A549 (cell line): Measurements from ENCODE around the gene BEX3. TPM values are rescaled to one million over a fixed set of nuclear protein-coding genes. Genes with fewer than 3 reads are reported as not detected.

Source experiments
- ATAC-seq, 2 experiments: fragments of 200-7000 bp in 1 of 2; fragments of >200 bp in 1 of 2; cut with Nextera tagmentation in 1 of 2; cut with Tn5 transposase in 1 of 2; 3 replicates each; pipeline versions ENCODE4 v1.8.0 to v1.9.1; 2018 to 2020; ENCODE audit warnings: mild to moderate bottlenecking in 1 of 2, moderate library complexity in 1 of 2
- CTCF ChIA-PET: fragments of 300-600 bp; sonication (Branson Sonifier 250); formaldehyde crosslinking; extraction: SDS; loops from one replicate; lab custom pipeline; 2021; ENCODE audit warnings: antibody characterized with exemption, inconsistent platforms; lab: Yijun Ruan, JAX
- POLR2A ChIA-PET: fragments of 350-600 bp; formaldehyde crosslinking; extraction: SDS; loops from one replicate; lab custom pipeline; 2021; ENCODE audit warnings: antibody characterized with exemption, inconsistent platforms; lab: Yijun Ruan, JAX
- DNase-seq, 2 experiments: peaks; one replicate each; pipeline versions ENCODE4 v3.0.0 to v3.0.0-alpha.2; 2011 to 2016; ENCODE audit warnings: low read depth in 1 of 2, low spot score in 1 of 2
- FAIRE-seq: peaks from 2 replicates; lab custom pipeline; 2011; peaks lifted over from hg19 to GRCh38; lab: Jason Lieb, UNC
- H3K27ac ChIP-seq, 2 experiments: fragments of >200 bp; sonication (Bioruptor Twin); formaldehyde crosslinking; 3 replicates each; pipeline ENCODE4 v1.5.1; 2016 to 2017
- H3K4me1 ChIP-seq: fragments of >200 bp; sonication (Bioruptor Twin); formaldehyde crosslinking; 3 replicates; pipeline ENCODE4 v1.6.1; 2016
- H3K4me2 ChIP-seq: fragments of >200 bp; sonication (Bioruptor Twin); formaldehyde crosslinking; 3 replicates; pipeline ENCODE4 v1.6.1; 2016
- H3K4me3 ChIP-seq: fragments of >200 bp; sonication (Bioruptor Twin); formaldehyde crosslinking; 3 replicates; pipeline ENCODE4 v1.5.1; 2016
- H3K9me3 ChIP-seq: fragments of >200 bp; sonication (Bioruptor Twin); formaldehyde crosslinking; 3 replicates; pipeline ENCODE4 v1.6.1; 2016
- BHLHE40 ChIP-seq: IDR thresholded peaks from 2 replicates; pipeline ENCODE4 v1.6.1; 2012; ENCODE audit warnings: low read depth, low read length, inconsistent platforms
- CEBPB ChIP-seq, 2 experiments: fragments of >200 bp in 1 of 2; sonication (Bioruptor Twin) in 1 of 2; formaldehyde crosslinking in 1 of 2; IDR thresholded peaks; 2 replicates each; pipeline ENCODE4 v1.6.1; 2012 to 2016
- CHD4 ChIP-seq: fragments of 200-600 bp; sonication (generic); IDR thresholded peaks from 2 replicates; pipeline ENCODE4 v1.6.1; 2016; ENCODE audit warnings: antibody characterized with exemption, mild to moderate bottlenecking, borderline replicate concordance
- FOSL2 ChIP-seq, 2 experiments: fragments of 450-650 bp in 1 of 2; fragments of >200 bp in 1 of 2; sonication (Bioruptor Twin) in 1 of 2; formaldehyde crosslinking; IDR thresholded peaks; 2 replicates each; pipeline versions ENCODE4 v1.5.0 to v1.6.1; 2016 to 2020; ENCODE audit warnings: mild to moderate bottlenecking in 1 of 2, moderate library complexity in 1 of 2
- HEYL ChIP-seq: fragments of 250-450 bp; sonication (Bioruptor Pico); IDR thresholded peaks from 2 replicates; pipeline ENCODE4 v1.8.0; 2021; ENCODE audit warnings: mild to moderate bottlenecking, moderate library complexity
- HOXA7 ChIP-seq: fragments of 250-450 bp; sonication (Bioruptor Pico); IDR thresholded peaks from 2 replicates; pipeline ENCODE4 v1.5.0; 2020; ENCODE audit warnings: mild to moderate bottlenecking, moderate library complexity
- HOXB13 ChIP-seq: fragments of 250-450 bp; sonication (Bioruptor Pico); IDR thresholded peaks from 2 replicates; pipeline ENCODE4 v1.5.0; 2020; ENCODE audit warnings: low read depth, mild to moderate bottlenecking, moderate library complexity
- HOXB5 ChIP-seq: fragments of 250-450 bp; sonication (Bioruptor Pico); IDR thresholded peaks from 2 replicates; pipeline ENCODE4 v1.5.0; 2020; ENCODE audit warnings: mild to moderate bottlenecking, moderate library complexity
- JUNB ChIP-seq: fragments of >200 bp; sonication (Bioruptor Twin); formaldehyde crosslinking; IDR thresholded peaks from 2 replicates; pipeline ENCODE4 v1.6.1; 2016
- KDM1A ChIP-seq: fragments of 200-600 bp; sonication (generic); IDR thresholded peaks from 2 replicates; pipeline ENCODE4 v1.6.1; 2016; ENCODE audit warnings: low read depth, mild to moderate bottlenecking
- MAX ChIP-seq: IDR thresholded peaks from 2 replicates; pipeline ENCODE4 v1.6.1; 2012
- POLR2A ChIP-seq: IDR thresholded peaks from 2 replicates; pipeline ENCODE4 v1.6.1; 2012; ENCODE audit warnings: mild to moderate bottlenecking, low read length
- POLR2AphosphoS2 ChIP-seq: conservative IDR thresholded peaks from 2 replicates; pipeline ENCODE4 v1.6.1; 2012; ENCODE audit warnings: low read length, improper control_type of control experiment, inconsistent platforms
- REST ChIP-seq: fragments of 200-600 bp; sonication (generic); IDR thresholded peaks from 2 replicates; pipeline ENCODE4 v1.6.1; 2016; ENCODE audit warnings: antibody characterized with exemption, mild to moderate bottlenecking, moderate library complexity
- RFX5 ChIP-seq: fragments of 450-650 bp; IDR thresholded peaks from 2 replicates; pipeline ENCODE4 v1.7.1; 2014; ENCODE audit warnings: antibody characterized with exemption, mild to moderate bottlenecking, moderate library complexity
- SMC3 ChIP-seq: fragments of >200 bp; sonication (Bioruptor Twin); formaldehyde crosslinking; IDR thresholded peaks from 3 replicates; pipeline ENCODE4 v1.6.1; 2018; ENCODE audit warnings: inconsistent platforms
- SREBF2 ChIP-seq: fragments of 450-650 bp; IDR thresholded peaks from 2 replicates; pipeline ENCODE4 v1.6.1; 2014; ENCODE audit warnings: mild to moderate bottlenecking, moderate library complexity
- TFCP2L1 ChIP-seq: fragments of 250-450 bp; sonication (Bioruptor Pico); IDR thresholded peaks from 2 replicates; pipeline ENCODE4 v1.5.0; 2021; ENCODE audit warnings: mild to moderate bottlenecking
- TP53 ChIP-seq: fragments of 250-450 bp; sonication (Bioruptor Pico); IDR thresholded peaks from 2 replicates; pipeline ENCODE4 v1.5.0; 2021; ENCODE audit warnings: mild to moderate bottlenecking, moderate library complexity
- ZC3H11A ChIP-seq: fragments of 450-650 bp; IDR thresholded peaks from 2 replicates; pipeline ENCODE4 v1.6.1; 2014; ENCODE audit warnings: antibody characterized with exemption, mild to moderate bottlenecking
- WGBS: methylation state at CpG from one replicate; pipeline ENCODE4 v1.1.6; 2017; ENCODE audit errors: missing lambda C conversion rate; 5-methylcytosine and 5-hydroxymethylcytosine counted together
- polyA plus RNA-seq, 4 experiments: library from polyadenylated mRNA; depleted of rRNA in 3 of 4; stranded (reverse); fragments of >200 nt; fragmentation: RNase III in 1 of 4; extraction: RNeasy Plus Mini Kit Qiagen cat#74134 plus additional on column Dnase treatment in 1 of 4; gene quantifications; 2 replicates in 3 of 4; 3 replicates in 1 of 4; pipeline ENCODE4 v1.2.3, GENCODE V29; 2011 to 2017
- TF ChIP-seq, protein P1 (sequence below): fragments of 250-450 bp; sonication (Bioruptor Pico); IDR thresholded peaks from 2 replicates; pipeline ENCODE4 v1.5.0; 2021; ENCODE audit warnings: mild to moderate bottlenecking, moderate library complexity, borderline replicate concordance
- TF ChIP-seq, protein P2 (sequence below): fragments of 450-650 bp; IDR thresholded peaks from 2 replicates; pipeline ENCODE4 v1.6.1; 2014; ENCODE audit warnings: antibody characterized with exemption
- TF ChIP-seq, protein P3 (sequence below): fragments of 250-450 bp; sonication (Bioruptor Pico); IDR thresholded peaks from 2 replicates; pipeline ENCODE4 v1.5.0; 2020; ENCODE audit warnings: low read depth, mild to moderate bottlenecking, moderate library complexity
- TF ChIP-seq, protein P4 (sequence below): fragments of 150-350 bp; IDR thresholded peaks from 2 replicates; pipeline ENCODE4 v1.6.1; 2014; ENCODE audit warnings: low read depth, mild to moderate bottlenecking, low read length

BEX3 gene
- polyA plus RNA-seq, 2 of the 4 experiments (the other 2 are of a cell fraction), result 382 to 404 TPM

DNA sequence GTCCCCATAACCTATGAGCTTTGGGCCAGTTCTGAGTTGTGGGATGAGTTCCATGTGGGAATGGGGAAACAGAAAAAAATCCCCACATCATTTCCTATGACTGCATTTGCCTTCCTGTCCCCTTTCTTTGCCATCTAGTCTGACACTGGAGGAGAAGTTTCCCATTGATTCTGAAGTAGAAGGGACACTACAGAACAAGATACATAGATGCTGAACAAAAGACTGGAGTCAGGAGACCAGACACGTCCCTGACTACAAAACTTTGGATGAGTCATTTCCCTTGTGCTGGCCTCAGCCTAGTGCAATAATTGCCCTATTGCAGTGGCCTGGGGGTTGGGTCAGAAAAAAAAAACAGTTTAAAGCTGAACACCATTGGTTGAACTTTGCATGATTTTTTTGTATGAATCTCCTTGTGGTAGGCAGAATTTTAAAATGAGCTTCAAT, 22.1 kb downstream of the BEX3 start:
- peak; percentile 23 for FAIRE-seq
- CTCF ChIA-PET, result interaction anchor here (0.6 to 2.5 kb wide), 3 partner anchors 55 to 1549 kb away, joined by 4 to 12 read pairs (median 4); no protein-coding TSS in a partner anchor
- no peaks in the 10 kb centered on the region for H3K9me3 ChIP-seq
- H3K4me2 ChIP-seq, result peak overlapping the region; percentile 49
- peaks cover 20% of the 10 kb centered on the region for H3K4me1 ChIP-seq
- DNase-seq, result peak; percentile 11 to 64
- H3K4me3 ChIP-seq, result no peak overlapping the region
- POLR2A ChIA-PET, result interaction anchor here (1.1 kb wide), 1 partner anchor 22 kb away, joined by 6 read pairs; the partner anchor contains the start of gene BEX3
- TF ChIP-seq CEBPB (IDR thresholded peaks at IDR 0.05) (peak in 1 of 2 experiments; percentile 29; a peak in 1 of 4 replicates), FOSL2 (IDR thresholded peaks at IDR 0.05) (peak; percentile 39; the same call in 1 of the 2 replicates), FOSL2 (CRISPR knock-in tag; IDR thresholded peaks at IDR 0.05) (peak; percentile 67)
- TF ChIP-seq, protein P1, sequence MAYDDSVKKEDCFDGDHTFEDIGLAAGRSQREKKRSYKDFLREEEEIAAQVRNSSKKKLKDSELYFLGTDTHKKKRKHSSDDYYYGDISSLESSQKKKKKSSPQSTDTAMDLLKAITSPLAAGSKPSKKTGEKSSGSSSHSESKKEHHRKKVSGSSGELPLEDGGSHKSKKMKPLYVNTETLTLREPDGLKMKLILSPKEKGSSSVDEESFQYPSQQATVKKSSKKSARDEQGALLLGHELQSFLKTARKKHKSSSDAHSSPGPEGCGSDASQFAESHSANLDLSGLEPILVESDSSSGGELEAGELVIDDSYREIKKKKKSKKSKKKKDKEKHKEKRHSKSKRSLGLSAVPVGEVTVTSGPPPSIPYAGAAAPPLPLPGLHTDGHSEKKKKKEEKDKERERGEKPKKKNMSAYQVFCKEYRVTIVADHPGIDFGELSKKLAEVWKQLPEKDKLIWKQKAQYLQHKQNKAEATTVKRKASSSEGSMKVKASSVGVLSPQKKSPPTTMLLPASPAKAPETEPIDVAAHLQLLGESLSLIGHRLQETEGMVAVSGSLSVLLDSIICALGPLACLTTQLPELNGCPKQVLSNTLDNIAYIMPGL, result no peak
- H3K27ac ChIP-seq, result peak overlapping the region; percentile 60 to 76
- WGBS, result 0% methylated on average over 1 of the region's 1 CpG
- peak; percentile 88 to 89 for ATAC-seq

- peak overlapping the region; percentile 23; the same call in 1 of the 3 replicates for H3K4me2 ChIP-seq
- ATAC-seq, result no peak
Measured at GRCh38 chrX:103399744-103400143, 23.4 kb downstream of the BEX3 start.

DNA sequence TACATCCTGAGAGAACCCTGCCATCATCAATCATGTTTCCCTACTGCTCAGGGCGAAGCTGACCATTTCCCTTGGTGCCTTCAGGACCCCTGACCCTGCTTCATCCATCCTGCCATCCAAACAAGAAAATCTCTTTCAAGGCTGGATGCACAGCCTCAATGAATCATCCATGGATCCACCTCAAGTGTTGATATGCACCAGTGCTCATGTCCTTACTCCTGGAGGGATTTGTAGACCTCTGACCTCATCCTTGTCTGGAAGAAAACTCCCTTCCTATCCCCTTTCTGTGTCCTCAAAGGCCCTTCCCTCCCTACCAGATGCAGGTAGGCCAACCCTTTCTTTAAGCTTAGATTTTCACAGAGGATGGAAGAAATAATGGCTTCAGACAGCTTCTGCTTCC, 24.6 kb downstream of the BEX3 start:
- no peak for FAIRE-seq
- H3K4me2 ChIP-seq, result no peak overlapping the region
- POLR2A ChIA-PET, result no interaction called here
- no peak for TF ChIP-seq HOXA7
- no peak for TF ChIP-seq POLR2AphosphoS2
- no peak for TF ChIP-seq HEYL (CRISPR knock-in tag)
- no peak for TF ChIP-seq SMC3
- TF ChIP-seq RFX5, result no peak
- no peak for TF ChIP-seq BHLHE40
- TF ChIP-seq, protein P2, sequence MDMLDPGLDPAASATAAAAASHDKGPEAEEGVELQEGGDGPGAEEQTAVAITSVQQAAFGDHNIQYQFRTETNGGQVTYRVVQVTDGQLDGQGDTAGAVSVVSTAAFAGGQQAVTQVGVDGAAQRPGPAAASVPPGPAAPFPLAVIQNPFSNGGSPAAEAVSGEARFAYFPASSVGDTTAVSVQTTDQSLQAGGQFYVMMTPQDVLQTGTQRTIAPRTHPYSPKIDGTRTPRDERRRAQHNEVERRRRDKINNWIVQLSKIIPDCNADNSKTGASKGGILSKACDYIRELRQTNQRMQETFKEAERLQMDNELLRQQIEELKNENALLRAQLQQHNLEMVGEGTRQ, result no peak
- no peak for TF ChIP-seq JUNB
- TF ChIP-seq MAX, result no peak
- no peak for TF ChIP-seq KDM1A
- TF ChIP-seq REST, result no peak
- TF ChIP-seq TP53 (CRISPR knock-in tag), result no peak
- no peak for TF ChIP-seq TFCP2L1 (CRISPR knock-in tag)
- TF ChIP-seq, protein P3, sequence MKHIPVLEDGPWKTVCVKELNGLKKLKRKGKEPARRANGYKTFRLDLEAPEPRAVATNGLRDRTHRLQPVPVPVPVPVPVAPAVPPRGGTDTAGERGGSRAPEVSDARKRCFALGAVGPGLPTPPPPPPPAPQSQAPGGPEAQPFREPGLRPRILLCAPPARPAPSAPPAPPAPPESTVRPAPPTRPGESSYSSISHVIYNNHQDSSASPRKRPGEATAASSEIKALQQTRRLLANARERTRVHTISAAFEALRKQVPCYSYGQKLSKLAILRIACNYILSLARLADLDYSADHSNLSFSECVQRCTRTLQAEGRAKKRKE (CRISPR knock-in tag), result no peak
- TF ChIP-seq POLR2A, result no peak
- TF ChIP-seq, protein P1, result no peak
- DNase-seq, result no peak
- no peak overlapping the region for H3K27ac ChIP-seq
- no peaks in the 10 kb centered on the region for H3K9me3 ChIP-seq
- 55% methylated on average over 1 of the region's 1 CpG for WGBS
- no peak for ATAC-seq
- CTCF ChIA-PET, result no interaction called here
- peaks cover 25% of the 10 kb centered on the region for H3K4me1 ChIP-seq
- no peak overlapping the region for H3K4me3 ChIP-seq

More at GRCh38 chrX:103399744-103400143, 23.4 kb downstream of the BEX3 start:
- no peaks in the 10 kb centered on the region for H3K9me3 ChIP-seq
- no peak for TF ChIP-seq HOXB13
- no peak for TF ChIP-seq TFCP2L1 (CRISPR knock-in tag)
- no peak for TF ChIP-seq HOXB5
- TF ChIP-seq FOSL2 (IDR thresholded peaks at IDR 0.05), result no peak
- TF ChIP-seq FOSL2 (CRISPR knock-in tag; IDR thresholded peaks at IDR 0.05), result peak; percentile 34; the same call in 1 of the 2 replicates
- TF ChIP-seq CHD4, result no peak
- peak in 1 of 2 experiments; percentile 71; a peak in 1 of 4 replicates for TF ChIP-seq CEBPB (IDR thresholded peaks at IDR 0.05)
- no peak for TF ChIP-seq SREBF2
- TF ChIP-seq POLR2A, result no peak
- TF ChIP-seq, protein P4, sequence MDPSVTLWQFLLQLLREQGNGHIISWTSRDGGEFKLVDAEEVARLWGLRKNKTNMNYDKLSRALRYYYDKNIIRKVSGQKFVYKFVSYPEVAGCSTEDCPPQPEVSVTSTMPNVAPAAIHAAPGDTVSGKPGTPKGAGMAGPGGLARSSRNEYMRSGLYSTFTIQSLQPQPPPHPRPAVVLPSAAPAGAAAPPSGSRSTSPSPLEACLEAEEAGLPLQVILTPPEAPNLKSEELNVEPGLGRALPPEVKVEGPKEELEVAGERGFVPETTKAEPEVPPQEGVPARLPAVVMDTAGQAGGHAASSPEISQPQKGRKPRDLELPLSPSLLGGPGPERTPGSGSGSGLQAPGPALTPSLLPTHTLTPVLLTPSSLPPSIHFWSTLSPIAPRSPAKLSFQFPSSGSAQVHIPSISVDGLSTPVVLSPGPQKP, result no peak
- no peak for TF ChIP-seq ZC3H11A
- CTCF ChIA-PET, result no interaction called here
- FAIRE-seq (no peak), DNase-seq (no peak)
- H3K4me1 ChIP-seq, result peaks cover 25% of the 10 kb centered on the region
- POLR2A ChIA-PET, result no interaction called here
- H3K27ac ChIP-seq, result no peak overlapping the region; a peak in 1 of 6 replicates
- no peak overlapping the region for H3K4me3 ChIP-seq
- 8% methylated on average over 1 of the region's 1 CpG for WGBS
